HG03565 (cell line): ENCODE data around the gene HMX2.

Experiments
- ATAC-seq: cut with Tn5 transposase; IDR thresholded peaks from one replicate; pipeline ENCODE4 v1.9.1; 2021; ENCODE audit warnings: mild to moderate bottlenecking, moderate library complexity; ENCODE audit not compliant: unreplicated experiment

HMX2 gene

GRCh38 chr10:123136806-123137642 is 10.9 kb upstream of the HMX2 start:
- no peak for ATAC-seq

GRCh38 chr10:123139165-123139520 is 8.8 kb upstream of the HMX2 start:
- no peak for ATAC-seq

DNA sequence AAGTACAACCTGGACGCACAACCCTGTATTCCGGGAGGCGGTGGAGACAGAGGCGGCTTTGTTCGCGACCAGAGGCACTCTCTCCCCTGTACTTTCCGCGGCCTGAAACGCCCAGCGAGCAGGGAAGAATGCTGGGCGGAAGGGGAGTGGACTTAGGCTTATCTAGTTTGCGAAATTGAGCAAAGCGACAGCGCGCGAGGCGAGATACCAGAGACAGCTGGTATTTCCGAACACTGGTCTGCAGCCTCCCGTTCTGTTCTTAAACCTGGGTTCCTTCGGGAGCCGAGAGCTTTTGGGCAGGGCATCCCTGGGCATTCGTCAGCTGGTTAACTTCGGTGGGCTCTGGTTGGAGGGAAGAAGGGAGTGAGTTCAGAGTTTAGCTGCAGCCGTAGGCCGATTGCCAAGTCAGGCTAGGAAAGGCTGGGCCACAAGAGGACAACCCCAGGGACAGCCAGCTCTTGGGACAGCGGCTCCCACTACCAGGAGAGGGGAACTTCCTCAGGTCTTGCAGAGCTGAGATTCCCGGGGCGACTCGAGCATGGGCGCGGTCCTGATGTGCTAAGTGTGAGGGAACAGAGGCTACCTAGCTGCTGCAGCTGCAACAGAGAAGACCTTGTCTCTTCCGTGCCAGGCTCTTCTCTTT is 8.3 kb upstream of the HMX2 start:
- ATAC-seq, result no peak

- ATAC-seq, result no peak
Observed at GRCh38 chr10:123140164-123140982, 7.6 kb upstream of the HMX2 start.

GRCh38 chr10:123140983-123141390 is 6.9 kb upstream of the HMX2 start:
- ATAC-seq, result no peak

GRCh38 chr10:123141791-123142700 is 5.9 kb upstream of the HMX2 start:
- ATAC-seq, result no peak

DNA sequence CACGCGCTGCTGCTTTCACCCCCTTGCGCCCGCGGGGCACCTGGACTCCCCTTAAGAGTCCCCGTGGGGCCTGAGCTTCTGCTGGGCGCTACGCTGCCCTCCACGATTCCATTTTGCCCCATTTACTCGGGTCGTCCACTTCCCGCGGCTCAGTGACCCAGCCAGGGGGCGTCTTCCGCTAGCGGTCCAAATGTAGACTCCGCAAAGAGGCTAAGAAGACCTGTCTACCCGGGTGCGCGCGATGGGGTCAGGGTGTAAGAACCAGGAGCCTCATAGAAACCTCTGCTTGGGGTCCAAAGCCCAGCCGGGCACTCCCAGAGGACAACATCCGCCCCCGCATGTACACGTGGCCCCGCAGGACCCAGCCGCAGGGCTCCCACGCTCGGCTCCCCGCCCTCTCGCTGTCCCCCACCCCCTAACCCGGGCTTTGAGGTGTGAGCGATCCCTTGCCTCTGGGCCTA is 5.2 kb upstream of the HMX2 start:
- no peak for ATAC-seq

- ATAC-seq, result no peak
Observed at GRCh38 chr10:123143162-123143824, 4.6 kb upstream of the HMX2 start.

DNA sequence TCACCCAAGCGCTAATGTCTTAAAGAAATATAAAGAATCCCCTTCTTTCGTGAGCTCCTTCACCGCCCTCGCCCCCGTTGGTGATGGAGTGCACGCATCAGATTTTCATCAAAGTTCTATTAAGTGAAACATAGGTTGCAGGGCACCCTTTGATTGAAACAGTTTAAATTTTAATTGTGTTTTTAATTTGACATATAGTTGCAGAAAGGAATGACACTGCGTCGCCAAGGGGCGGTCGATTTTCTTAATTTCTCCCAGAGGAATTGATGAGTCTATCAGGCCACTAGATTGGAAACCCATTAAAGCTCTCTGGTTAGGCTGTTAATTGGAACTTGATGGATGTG is 4.1 kb upstream of the HMX2 start:
- no peak for ATAC-seq

GRCh38 chr10:123144697-123145541 is 3.0 kb upstream of the HMX2 start:
- ATAC-seq, result no peak

DNA sequence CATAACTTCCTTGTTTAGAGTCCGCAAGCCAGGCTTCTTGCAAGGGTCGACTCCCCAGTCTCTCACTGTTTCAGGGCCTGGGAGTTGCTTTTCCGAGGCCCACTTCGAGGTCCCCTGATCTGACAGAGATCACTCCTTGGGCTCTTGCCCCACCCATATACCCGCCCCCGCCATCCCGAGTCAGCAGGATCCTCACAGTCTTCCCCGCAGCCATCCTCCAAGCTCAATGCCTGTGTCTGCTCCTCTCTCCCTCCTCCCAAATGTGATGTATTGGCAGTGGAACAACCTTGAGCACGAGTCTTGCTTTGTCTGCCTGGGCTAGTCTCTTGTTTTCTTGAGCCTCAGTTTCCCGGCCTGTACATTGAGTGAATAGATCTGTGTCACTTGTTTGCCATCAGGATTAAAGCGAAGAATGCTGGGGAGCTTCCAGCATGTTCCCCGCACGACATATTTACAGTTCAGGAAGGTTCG is 2.4 kb upstream of the HMX2 start:
- no peak for ATAC-seq

- ATAC-seq, result no peak
Observed at GRCh38 chr10:123146013-123146893, 1.7 kb upstream of the HMX2 start.

DNA sequence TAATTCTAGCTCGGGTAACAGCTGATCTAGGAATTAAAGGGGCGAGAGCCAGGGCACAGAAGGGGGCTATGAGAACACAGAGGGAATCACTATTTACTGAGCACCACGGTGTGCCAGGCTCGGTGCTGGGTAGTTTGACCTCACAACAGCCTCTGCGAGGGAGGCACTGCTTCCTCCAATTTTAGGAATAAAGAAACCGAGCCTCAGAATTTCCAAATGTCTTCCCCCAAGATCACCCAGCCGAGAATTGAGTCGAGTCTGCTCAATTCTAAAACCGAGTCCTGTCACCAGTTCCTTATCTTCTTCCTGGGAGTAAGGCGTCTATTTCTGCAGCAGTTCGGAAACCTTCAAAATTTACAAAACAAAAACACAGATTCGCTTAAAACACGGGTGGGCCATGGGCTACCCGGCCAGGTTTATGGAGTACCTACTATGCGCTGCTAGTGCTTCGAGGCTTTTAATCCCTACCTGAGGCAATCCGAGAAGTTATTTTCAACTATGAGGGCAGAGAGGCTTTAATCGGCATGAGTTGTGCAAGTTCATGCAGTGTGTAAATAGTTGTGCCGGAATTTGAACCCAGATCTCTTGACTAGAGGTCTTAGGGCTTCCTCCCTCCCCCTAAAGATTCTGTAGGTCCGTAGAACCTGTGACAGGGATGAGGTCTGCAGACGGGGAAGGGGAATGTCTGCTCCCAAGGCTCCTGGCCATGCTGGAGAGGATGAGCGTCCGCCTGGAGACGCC is 872 bp upstream of the HMX2 start:
- no peak for ATAC-seq

GRCh38 chr10:123148414-123149161 is 652 bp downstream of the HMX2 start:
- no peak for ATAC-seq

DNA sequence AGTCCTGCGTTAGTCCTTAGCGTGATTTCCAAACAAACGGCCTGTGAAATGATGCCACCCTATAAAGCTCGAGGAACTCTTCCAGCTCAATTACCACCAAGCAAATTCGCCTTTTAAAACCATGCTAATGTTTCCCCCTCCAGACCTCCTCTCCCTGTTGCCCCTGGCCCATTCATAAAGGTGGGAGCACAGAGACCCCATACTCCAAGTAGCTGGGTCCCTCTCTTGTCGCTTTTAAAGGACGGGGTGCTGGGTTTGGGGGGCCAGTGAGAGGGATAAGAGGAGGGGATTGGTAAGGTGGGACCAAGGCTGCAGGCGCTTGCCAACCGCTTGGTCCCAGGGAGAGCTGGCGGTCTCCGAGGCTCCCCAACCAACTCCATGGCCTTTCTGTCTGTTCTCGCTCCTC is 1.2 kb downstream of the HMX2 start:
- ATAC-seq, result no peak

GRCh38 chr10:123149568-123150270 is 1.8 kb downstream of the HMX2 start:
- ATAC-seq, result no peak
